Measurements from ENCODE around the gene PRUNE2. TPM values are rescaled to one million over a fixed set of nuclear protein-coding genes. Genes with fewer than 3 reads are reported as not detected.

PRUNE2 gene
- polyA plus RNA-seq, 3 donors, result 0.72 to 1.8 (median 1.5) TPM

GRCh38 chr9:76828447-76828846, 77.5 kb downstream of the PRUNE2 start:
- Histone ChIP-seq H3K4me2 (replicated peaks; ENCODE audit: extremely low read depth, low read length, poor library complexity, severe bottlenecking) (no peak overlapping the region), H3K27ac (ENCODE audit: low read depth in 1 of 2, low read length in 2 of 2) (no peak overlapping the region), H3K9ac (ENCODE audit: insufficient read depth, low read length, poor library complexity, severe bottlenecking) (no peak overlapping the region), H2AFZ (ENCODE audit: insufficient read depth, low read depth, low read length, poor library complexity, severe bottlenecking) (no peak overlapping the region), H3K27me3 (ENCODE audit: control insufficient read depth in 2 of 2, insufficient read depth in 2 of 2, low read length in 2 of 2) (no peaks in the 10 kb centered on the region), H3K9me3 (replicated peaks in 1 of 2; ENCODE audit: control insufficient read depth in 1 of 2, insufficient read depth in 1 of 2, low read length in 2 of 2) (no peaks in the 10 kb centered on the region), H3K4me1 (ENCODE audit: control insufficient read depth in 1 of 2, insufficient read depth in 2 of 2, low read length in 2 of 2) (no peaks in the 10 kb centered on the region), H3K79me2 (ENCODE audit: insufficient read depth, low read length) (no peaks in the 10 kb centered on the region), H3K4me3 (replicated peaks in 1 of 3; ENCODE audit: low read depth in 2 of 3, low read length in 3 of 3) (no peak overlapping the region), H3K36me3 (replicated peaks in 1 of 2; ENCODE audit: control insufficient read depth in 1 of 2, insufficient read depth in 2 of 2, low read length in 2 of 2) (no peaks in the 10 kb centered on the region), H4K20me1 (ENCODE audit: insufficient read depth, low read length) (no peaks in the 10 kb centered on the region)
- H3K36me3 Mint-ChIP-seq, result no peaks in the 10 kb centered on the region
- no peaks in the 10 kb centered on the region for H3K4me1 Mint-ChIP-seq
- intact Hi-C loops (cut with micrococcal nuclease), result no loop called here
- H3K27ac Mint-ChIP-seq, result no peak overlapping the region
- H3K4me3 Mint-ChIP-seq, result no peak overlapping the region
- 67% methylated on average over 3 of the region's 3 CpGs for WGBS (ENCODE audit: insufficient coverage)
- no peak for DNase-seq
- H3K27me3 Mint-ChIP-seq (ENCODE audit: low read depth in 3 of 3), result peaks cover 0 to 5% (median 3%) of the 10 kb centered on the region in 3 donors
- peaks cover 0 to 9% (median 5%) of the 10 kb centered on the region in 7 donors for H3K9me3 Mint-ChIP-seq
- no peak for TF ChIP-seq CTCF (IDR thresholded peaks at IDR 0.05)

- H3K27ac Mint-ChIP-seq, result no peak overlapping the region
- peaks cover 0 to 5% (median 3%) of the 10 kb centered on the region in 3 donors for H3K27me3 Mint-ChIP-seq (ENCODE audit: low read depth in 3 of 3)
- no peak for TF ChIP-seq CTCF (IDR thresholded peaks at IDR 0.05)
- Histone ChIP-seq H4K20me1 (ENCODE audit: insufficient read depth, low read length) (no peaks in the 10 kb centered on the region), H3K4me2 (replicated peaks; ENCODE audit: extremely low read depth, low read length, poor library complexity, severe bottlenecking) (no peak overlapping the region), H3K4me1 (ENCODE audit: control insufficient read depth in 1 of 2, insufficient read depth in 2 of 2, low read length in 2 of 2) (no peaks in the 10 kb centered on the region), H3K27ac (ENCODE audit: low read depth in 1 of 2, low read length in 2 of 2) (no peak overlapping the region), H3K27me3 (ENCODE audit: control insufficient read depth in 2 of 2, insufficient read depth in 2 of 2, low read length in 2 of 2) (no peaks in the 10 kb centered on the region), H3K79me2 (ENCODE audit: insufficient read depth, low read length) (no peaks in the 10 kb centered on the region), H3K36me3 (replicated peaks in 1 of 2; ENCODE audit: control insufficient read depth in 1 of 2, insufficient read depth in 2 of 2, low read length in 2 of 2) (no peaks in the 10 kb centered on the region), H3K9me3 (replicated peaks in 1 of 2; ENCODE audit: control insufficient read depth in 1 of 2, insufficient read depth in 1 of 2, low read length in 2 of 2) (no peaks in the 10 kb centered on the region), H3K9ac (ENCODE audit: insufficient read depth, low read length, poor library complexity, severe bottlenecking) (no peak overlapping the region), H2AFZ (ENCODE audit: insufficient read depth, low read depth, low read length, poor library complexity, severe bottlenecking) (no peak overlapping the region), H3K4me3 (replicated peaks in 1 of 3; ENCODE audit: low read depth in 2 of 3, low read length in 3 of 3) (no peak overlapping the region)
- no peak for DNase-seq
- peaks cover 0 to 9% (median 5%) of the 10 kb centered on the region in 7 donors for H3K9me3 Mint-ChIP-seq
- no peaks in the 10 kb centered on the region for H3K36me3 Mint-ChIP-seq
- no peak overlapping the region for H3K4me3 Mint-ChIP-seq
- H3K4me1 Mint-ChIP-seq, result no peaks in the 10 kb centered on the region
- intact Hi-C loops (cut with micrococcal nuclease), result no loop called here
- no CpG with 5 or more reads among the region's 9 CpGs for WGBS (ENCODE audit: insufficient coverage)
These were observed 78.4 kb downstream of the PRUNE2 start for GRCh38 chr9:76827296-76828080.

All from CD14-positive monocyte (primary cell).